Spleen (tissue), 13 donors: ENCODE measurements around the gene GLYR1. TPM values are rescaled to one million over a fixed set of nuclear protein-coding genes. Genes with fewer than 3 reads are reported as not detected.
"Not testable (repeated sequence)": the region's sequence is repeated elsewhere in the genome, so short reads cannot be mapped to it uniquely, and the experiment has no call there.

ENCODE experiments used
- DNase-seq: peaks from one replicate; pipeline ENCODE4 v3.0.0-alpha.2; 2020
- H3K27ac ChIP-seq, 8 donors: fragments of 200-600 bp; sonication (generic) in 7 of 8; 1 replicate in 4 of 8; 2 replicates in 4 of 8; pipeline versions ENCODE4 v1.5.0 to v1.8.0; 2016 to 2021; ENCODE audit warnings: inconsistent platforms in 4 of 8, mild to moderate bottlenecking in 4 of 8, moderate library complexity in 1 of 8
- H3K27me3 ChIP-seq, 7 donors: fragments of 200-600 bp; sonication (generic) in 6 of 7; replicated peaks in 1 of 7; 1 replicate in 4 of 7; 2 replicates in 3 of 7; pipeline versions ENCODE4 v1.5.0 to v1.8.0; 2016 to 2021; ENCODE audit warnings: inconsistent platforms in 3 of 7, mild to moderate bottlenecking in 1 of 7
- H3K36me3 ChIP-seq, 6 donors: fragments of 200-600 bp; sonication (generic) in 5 of 6; 1 replicate in 4 of 6; 2 replicates in 2 of 6; pipeline versions ENCODE4 v1.5.0 to v1.8.0; 2016 to 2021; ENCODE audit warnings: inconsistent platforms in 2 of 6
- H3K4me1 ChIP-seq, 6 donors: fragments of 200-600 bp; sonication (generic) in 5 of 6; 1 replicate in 3 of 6; 2 replicates in 3 of 6; pipeline versions ENCODE4 v1.5.0 to v1.8.0; 2016 to 2021; ENCODE audit warnings: inconsistent platforms in 3 of 6
- H3K4me3 ChIP-seq, 8 donors: fragments of 200-600 bp; sonication (generic) in 7 of 8; 1 replicate in 4 of 8; 2 replicates in 4 of 8; pipeline versions ENCODE4 v1.5.0 to v1.8.0; 2016 to 2021; ENCODE audit warnings: inconsistent platforms in 4 of 8, mild to moderate bottlenecking in 4 of 8, moderate library complexity in 2 of 8
- H3K9me3 ChIP-seq, 8 donors: fragments of 200-600 bp; sonication (generic) in 7 of 8; 1 replicate in 4 of 8; 2 replicates in 4 of 8; pipeline versions ENCODE4 v1.5.0 to v1.8.0; 2016 to 2021; ENCODE audit warnings: inconsistent platforms in 4 of 8
- CTCF ChIP-seq, 11 experiments: fragments of 200-600 bp in 7 of 11; fragments of 450-650 bp in 4 of 11; sonication (generic) in 4 of 11; IDR thresholded peaks in 8 of 11; conservative IDR thresholded peaks in 3 of 11; 1 replicate in 7 of 11; 2 replicates in 4 of 11; pipeline versions ENCODE4 v1.4.0 to v1.8.0; 2016 to 2021; ENCODE audit warnings: antibody characterized with exemption in 11 of 11, inconsistent platforms in 4 of 11, mild to moderate bottlenecking in 1 of 11
- POLR2A ChIP-seq, 3 donors: fragments of 450-650 bp; IDR thresholded peaks; one replicate each; pipeline ENCODE4 v1.5.1; 2017; ENCODE audit warnings: antibody characterized with exemption in 3 of 3, mild to moderate bottlenecking in 1 of 3
- POLR2AphosphoS5 ChIP-seq, 3 donors: sonication (generic); formaldehyde crosslinking; IDR thresholded peaks; one replicate each; pipeline ENCODE4 v1.5.1; 2017; ENCODE audit warnings: antibody characterized with exemption in 3 of 3
- WGBS, 5 donors: extraction: QIAGEN DNeasy Blood & Tissue Kit in 3 of 5; methylation state at CpG; one replicate each; pipeline versions ENCODE4 v1.1.5 to v1.1.7; 2013 to 2018; 5-methylcytosine and 5-hydroxymethylcytosine counted together
- intact Hi-C: fragments of 100-400 bp; cut with DNase I; formaldehyde crosslinking; loops from one replicate; pipeline ENCODE4 v1.15.0; 2023; ENCODE audit warnings: low total_unique reads
- long read RNA-seq, 2 donors: transcript quantifications; one replicate each; lab custom pipeline, GENCODE V29; 2026
- polyA plus RNA-seq, 3 donors: library from polyadenylated mRNA; stranded (reverse); fragments of 200-250 nt; gene quantifications; one replicate each; pipeline ENCODE4 v1.2.1, GENCODE V29; 2013
- total RNA-seq, 7 donors: library from RNA; depleted of rRNA in 3 of 7; stranded (reverse); fragments of >200 nt in 3 of 7; fragmentation: NEBNext Ultra II Directional in 4 of 7; extraction: Animal tissue kit (Norgen Biotek cat#: 25700) in 4 of 7; gene quantifications; one replicate each; pipeline versions ENCODE4 v1.1.0 to v1.2.1, GENCODE V29; 2016 to 2021
- donor health status: healthy with polysubstance abuse.
- donor health status: DM: no; HTN: no; CAD: no; lungs with moderate emphysema.
- donor health status: DM: no; HTN: no; CAD: no.
- donor health status: Bipolar disorder and iron deficiency.
- donor health status: healthy.
- donor health status: DM: no; HTN: no; CAD: no.
- donor health status: DM: yes; HTN: yes; CAD: no.

GLYR1 gene
- total RNA-seq, result 100 to 1,000 TPM in 1 of 7 donors, 10 to 100 TPM in 6; 47.2 to 117 (median 83.1) TPM
- polyA plus RNA-seq, result 10 to 100 TPM; 26.6 to 53.4 (median 34.0) TPM
- long read RNA-seq, donor 1, partial matches to known transcripts, result 0 of 8 reads
- long read RNA-seq, donor 1, other reads (novel, unspliced or antisense), result 0 of 8 reads
- long read RNA-seq, donor 2, partial matches to known transcripts, result 14 of 20 reads
- long read RNA-seq, donor 2, other reads (novel, unspliced or antisense), result 0 of 20 reads

GRCh38 chr16:4846901-4847773 is at the start of gene GLYR1, which contains the start of gene UBN1:
Gene GLYR1 (minus strand): TSS chr16:4847288. CDS start chr16:4847265, 23 bp downstream.
Gene UBN1 (plus strand): TSS chr16:4847481. CDS start chr16:4852918, 5,437 bp downstream.
- WGBS, 5 donors, result 0 to 1% (median 0%) methylated on average over 34 to 126 of the region's 126 CpGs
- Histone ChIP-seq H3K27ac (peak within 1 kb of the TSS; percentile 94 to 100 (median 98)), H3K4me1 (peaks cover 38 to 70% (median 67%) of the 10 kb centered on the region in 6 donors), H3K9me3 (no peaks in the 10 kb centered on the region), H3K27me3 (no peaks in the 10 kb centered on the region), H3K36me3 (peaks cover 7 to 35% (median 30%) of the 10 kb centered on the region in 6 donors), H3K4me3 (peak within 1 kb of the TSS; percentile 94 to 98 (median 98))
- peak; percentile 91 to 96 (median 96) for TF ChIP-seq POLR2AphosphoS5 (IDR thresholded peaks at IDR 0.05)
- TF ChIP-seq CTCF (IDR thresholded peaks at IDR 0.05 in 8 of 11, conservative IDR thresholded peaks at IDR 0.05 in 3 of 11), result peak in 2 of 11 experiments; percentile 7 to 29
- TF ChIP-seq POLR2A (IDR thresholded peaks at IDR 0.05), result peak in 1 of 3 donors; percentile 51
- intact Hi-C loops, result no loop called here
- DNase-seq, result peak; percentile 99

- H3K4me3 ChIP-seq, H3K9me3 ChIP-seq, intact Hi-C loops, H3K27ac ChIP-seq, H3K36me3 ChIP-seq, DNase-seq: not testable (repeated sequence)
- peaks cover 0 to 25% (median 0%) of the 10 kb centered on the region in 7 donors for H3K27me3 ChIP-seq
- H3K4me1 ChIP-seq, result peaks cover 0 to 13% (median 0%) of the 10 kb centered on the region in 6 donors
- 73 to 93% (median 83%) methylated on average over 9 of the region's 9 CpGs for WGBS, 5 donors
Measured at GRCh38 chr16:4896761-4897160, 49.7 kb upstream of the GLYR1 start.

GRCh38 chr16:4895366-4895765 is 48.3 kb upstream of the GLYR1 start:
- peaks cover 0 to 12% (median 0%) of the 10 kb centered on the region in 7 donors for H3K27me3 ChIP-seq
- intact Hi-C loops, result no loop called here
- H3K27ac ChIP-seq, result no peak overlapping the region
- peaks cover 0 to 13% (median 0%) of the 10 kb centered on the region in 6 donors for H3K4me1 ChIP-seq
- H3K36me3 ChIP-seq, result peaks cover 0 to 8% (median 0%) of the 10 kb centered on the region in 6 donors
- no peak for DNase-seq
- no peak overlapping the region for H3K4me3 ChIP-seq
- no peak for TF ChIP-seq CTCF (IDR thresholded peaks at IDR 0.05 in 8 of 11, conservative IDR thresholded peaks at IDR 0.05 in 3 of 11)
- no peak for TF ChIP-seq POLR2AphosphoS5 (IDR thresholded peaks at IDR 0.05)
- no peak for TF ChIP-seq POLR2A (IDR thresholded peaks at IDR 0.05)
- H3K9me3 ChIP-seq, result peaks cover 0 to 9% (median 2%) of the 10 kb centered on the region in 8 donors
- 80 to 92% (median 90%) methylated on average over 1 to 13 of the region's 13 CpGs for WGBS, 5 donors

- H3K27me3 ChIP-seq, result peaks cover 0 to 12% (median 0%) of the 10 kb centered on the region in 7 donors
- H3K4me3 ChIP-seq, result no peak overlapping the region
- DNase-seq, result no peak
- H3K4me1 ChIP-seq, result peaks cover 0 to 13% (median 0%) of the 10 kb centered on the region in 6 donors
- 84 to 94% (median 91%) methylated on average over 13 to 22 of the region's 22 CpGs for WGBS, 5 donors
- peaks cover 0 to 16% (median 0%) of the 10 kb centered on the region in 6 donors for H3K36me3 ChIP-seq
- intact Hi-C loops, result no loop called here
- peaks cover 0 to 9% (median 2%) of the 10 kb centered on the region in 8 donors for H3K9me3 ChIP-seq
- TF ChIP-seq CTCF (IDR thresholded peaks at IDR 0.05 in 8 of 11, conservative IDR thresholded peaks at IDR 0.05 in 3 of 11) (no peak), POLR2AphosphoS5 (IDR thresholded peaks at IDR 0.05) (peak in 1 of 3 donors; percentile 8)
- H3K27ac ChIP-seq, result no peak overlapping the region
Measured at GRCh38 chr16:4894276-4895150, 47.4 kb upstream of the GLYR1 start.
